ES-I3 (cell line): ENCODE data around the gene USP6.
A peak's percentile ranks its signal among the peaks of the same experiment; 100 is the strongest.
"Not testable (repeated sequence)": the region's sequence is repeated elsewhere in the genome, so short reads cannot be mapped to it uniquely, and the experiment has no call there.

Source experiments
- H3K36me3 ChIP-seq: 2 replicates; pipeline ENCODE4 v1.6.1; 2013; ENCODE audit warnings: mild to moderate bottlenecking, low read length, control low read depth, moderate library complexity; ENCODE audit not compliant: insufficient read depth
- H3K4me1 ChIP-seq: 2 replicates; pipeline ENCODE4 v1.6.1; 2013; ENCODE audit warnings: mild to moderate bottlenecking, control low read depth, low read length; ENCODE audit not compliant: insufficient read depth
- H3K9ac ChIP-seq: 2 replicates; pipeline ENCODE4 v1.6.1; 2013; ENCODE audit warnings: low read depth, mild to moderate bottlenecking, low read length, moderate library complexity
- H3K9me3 ChIP-seq: 2 replicates; pipeline ENCODE4 v1.6.1; 2013; ENCODE audit warnings: mild to moderate bottlenecking, low read length, moderate library complexity; ENCODE audit not compliant: control insufficient read depth, insufficient read depth

The USP6 gene

GRCh38 chr17:5115673-5116651 is at the start of gene USP6:
Gene USP6, plus strand, starts transcription at chr17:5116032. Its CDS starts 14,336 bp downstream, at chr17:5130368.
- peaks cover 2% of the 10 kb centered on the region for H3K36me3 ChIP-seq
- no peaks in the 10 kb centered on the region for H3K9me3 ChIP-seq
- no peak within 1 kb of the TSS; the same call in 1 of the 2 replicates for H3K9ac ChIP-seq
- no peaks in the 10 kb centered on the region for H3K4me1 ChIP-seq

- 0 out of 2 replicates have a peak, but pooled peaks cover 3% of the 10 kb centered on the region for H3K4me1 ChIP-seq
- no peak overlapping the region for H3K9ac ChIP-seq
- no peaks in the 10 kb centered on the region for H3K9me3 ChIP-seq
- H3K36me3 ChIP-seq = no peaks in the 10 kb centered on the region
These were observed 47.6 kb upstream of the USP6 start for GRCh38 chr17:5068236-5068635.

- Histone ChIP-seq H3K4me1 (0 out of 2 replicates have a peak, but pooled peaks cover 3% of the 10 kb centered on the region), H3K36me3 (no peaks in the 10 kb centered on the region), H3K9ac (no peak overlapping the region), H3K9me3 (no peaks in the 10 kb centered on the region)
These were observed 46.1 kb upstream of the USP6 start for GRCh38 chr17:5069724-5070123.

GRCh38 chr17:5075472-5075871 is 40.4 kb upstream of the USP6 start:
- not testable (repeated sequence) for H3K4me1 ChIP-seq, H3K36me3 ChIP-seq, H3K9me3 ChIP-seq
- peak overlapping the region; percentile 2; the same call in 1 of the 2 replicates for H3K9ac ChIP-seq

- not testable (repeated sequence) for H3K36me3 ChIP-seq, H3K4me1 ChIP-seq
- peak overlapping the region; percentile 51; the same call in 1 of the 2 replicates for H3K9ac ChIP-seq
These were observed 38.6 kb upstream of the USP6 start for GRCh38 chr17:5077275-5077674.

GRCh38 chr17:5077781-5078105 is 38.1 kb upstream of the USP6 start:
- Histone ChIP-seq H3K9ac (peak overlapping the region; percentile 51; the same call in 1 of the 2 replicates), H3K36me3 (no peaks in the 10 kb centered on the region), H3K4me1 (peaks cover 6% of the 10 kb centered on the region), H3K9me3 (no peaks in the 10 kb centered on the region)

More at GRCh38 chr17:5077275-5077674, 38.6 kb upstream of the USP6 start:
- H3K9me3 ChIP-seq = not testable (repeated sequence)

- no peaks in the 10 kb centered on the region for H3K9me3 ChIP-seq
- H3K36me3 ChIP-seq = no peaks in the 10 kb centered on the region
- peaks cover 6% of the 10 kb centered on the region for H3K4me1 ChIP-seq
- H3K9ac ChIP-seq = peak within 1 kb of the TSS; percentile 51
These were observed 37.5 kb upstream of the USP6 start, which contains the start of gene ZFP3 for GRCh38 chr17:5078106-5079028. Gene ZFP3, plus strand, starts transcription at chr17:5078467. Its CDS starts 13,038 bp downstream, at chr17:5091505.

- H3K9me3 ChIP-seq = peaks cover 6% of the 10 kb centered on the region
- H3K9ac ChIP-seq = no peak overlapping the region
- H3K36me3 ChIP-seq = no peaks in the 10 kb centered on the region
- H3K4me1 ChIP-seq = peaks cover 3% of the 10 kb centered on the region
These were observed 35.2 kb upstream of the USP6 start for GRCh38 chr17:5080591-5080990.

GRCh38 chr17:5092218-5093010 is 23.4 kb upstream of the USP6 start:
- Histone ChIP-seq H3K36me3 (peaks cover 2% of the 10 kb centered on the region; the same call in 1 of the 2 replicates), H3K9me3 (peaks cover 57% of the 10 kb centered on the region), H3K4me1 (no peaks in the 10 kb centered on the region), H3K9ac (no peak overlapping the region)

GRCh38 chr17:5096731-5097100 is 19.1 kb upstream of the USP6 start:
- H3K9me3 ChIP-seq = peaks cover 34% of the 10 kb centered on the region

GRCh38 chr17:5097101-5097834 is 18.6 kb upstream of the USP6 start:
- no peaks in the 10 kb centered on the region for H3K4me1 ChIP-seq
- peaks cover 30% of the 10 kb centered on the region for H3K9me3 ChIP-seq
- H3K36me3 ChIP-seq = no peaks in the 10 kb centered on the region; the same call in 1 of the 2 replicates
- H3K9ac ChIP-seq = peak overlapping the region; percentile 46

More at GRCh38 chr17:5096731-5097100, 19.1 kb upstream of the USP6 start:
- Histone ChIP-seq H3K9ac (peak overlapping the region; percentile 46; the same call in 1 of the 2 replicates), H3K36me3 (no peaks in the 10 kb centered on the region; the same call in 1 of the 2 replicates), H3K4me1 (no peaks in the 10 kb centered on the region)

GRCh38 chr17:5099271-5099670 is 16.6 kb upstream of the USP6 start:
- no peaks in the 10 kb centered on the region for H3K4me1 ChIP-seq
- H3K9me3 ChIP-seq = peaks cover 13% of the 10 kb centered on the region; the same call in 1 of the 2 replicates
- H3K9ac ChIP-seq = no peak overlapping the region
- no peaks in the 10 kb centered on the region; the same call in 1 of the 2 replicates for H3K36me3 ChIP-seq

GRCh38 chr17:5100832-5101231 is 15.0 kb upstream of the USP6 start:
- Histone ChIP-seq H3K9ac (no peak overlapping the region), H3K36me3 (peaks cover 5% of the 10 kb centered on the region), H3K9me3 (peaks cover 11% of the 10 kb centered on the region; the same call in 1 of the 2 replicates), H3K4me1 (no peaks in the 10 kb centered on the region)
